CD14-positive monocyte (primary cell): ENCODE measurements around the gene DHRS7B. TPM values are rescaled to one million over a fixed set of nuclear protein-coding genes. Genes with fewer than 3 reads are reported as not detected.
A peak's percentile ranks its signal among the peaks of the same experiment; 100 is the strongest.

ENCODE experiments used
- DNase-seq, 3 donors: peaks; one replicate each; pipeline ENCODE4 v3.0.0-alpha.2; 2011 to 2022
- H2AFZ ChIP-seq: 2 replicates; pipeline ENCODE4 v1.6.0; 2012; ENCODE audit warnings: mild to moderate bottlenecking, low read depth, low read length, inconsistent platforms; ENCODE audit not compliant: insufficient read depth, poor library complexity, severe bottlenecking
- H3K27ac ChIP-seq, 2 donors: 1 replicate in 1 of 2; 2 replicates in 1 of 2; pipeline ENCODE4 v1.5.1; 2012 to 2013; ENCODE audit warnings: low read length in 2 of 2, control low read depth in 1 of 2, inconsistent platforms in 1 of 2, low read depth in 1 of 2, mild to moderate bottlenecking in 1 of 2
- H3K27me3 ChIP-seq, 2 donors: one replicate each; pipeline versions ENCODE4 v1.6.0 to v1.6.1; 2011 to 2013; ENCODE audit warnings: low read length in 2 of 2; ENCODE audit not compliant: control insufficient read depth in 2 of 2, insufficient read depth in 2 of 2
- H3K36me3 ChIP-seq, 2 donors: replicated peaks in 1 of 2; 1 replicate in 1 of 2; 2 replicates in 1 of 2; pipeline versions ENCODE4 v1.5.1 to v1.6.1; 2012 to 2013; ENCODE audit warnings: low read length in 2 of 2, control low read depth in 1 of 2, inconsistent platforms in 1 of 2, mild to moderate bottlenecking in 1 of 2; ENCODE audit not compliant: insufficient read depth in 2 of 2, control insufficient read depth in 1 of 2
- H3K4me1 ChIP-seq, 2 donors: 1 replicate in 1 of 2; 2 replicates in 1 of 2; pipeline versions ENCODE4 v1.5.1 to v1.6.1; 2012 to 2013; ENCODE audit warnings: low read length in 2 of 2, control low read depth in 1 of 2, inconsistent platforms in 1 of 2, mild to moderate bottlenecking in 1 of 2, moderate library complexity in 1 of 2; ENCODE audit not compliant: insufficient read depth in 2 of 2, control insufficient read depth in 1 of 2
- H3K4me2 ChIP-seq: replicated peaks from 2 replicates; pipeline ENCODE3; 2012; ENCODE audit warnings: low read length, moderate library complexity, mild to moderate bottlenecking; ENCODE audit not compliant: poor library complexity, severe bottlenecking; ENCODE audit errors: extremely low read depth
- H3K4me3 ChIP-seq, 3 experiments: fragments of 200-600 bp in 1 of 3; sonication (generic) in 1 of 3; replicated peaks in 1 of 3; 1 replicate in 2 of 3; 2 replicates in 1 of 3; pipeline ENCODE4 v1.5.1; 2011 to 2013; ENCODE audit warnings: low read length in 3 of 3, mild to moderate bottlenecking in 3 of 3, control low read depth in 2 of 3, low read depth in 2 of 3, inconsistent platforms in 1 of 3, moderate library complexity in 1 of 3
- H3K79me2 ChIP-seq: 2 replicates; pipeline ENCODE4 v1.6.0; 2012; ENCODE audit warnings: mild to moderate bottlenecking, control low read depth, inconsistent platforms, low read length, moderate library complexity; ENCODE audit not compliant: insufficient read depth
- H3K9ac ChIP-seq: 2 replicates; pipeline ENCODE4 v1.6.0; 2017; ENCODE audit warnings: low read length, mild to moderate bottlenecking; ENCODE audit not compliant: insufficient read depth, poor library complexity, severe bottlenecking
- H3K9me3 ChIP-seq, 2 donors: replicated peaks in 1 of 2; 1 replicate in 1 of 2; 2 replicates in 1 of 2; pipeline versions ENCODE4 v1.5.1 to v1.6.1; 2012 to 2013; ENCODE audit warnings: low read length in 2 of 2, control low read depth in 1 of 2; ENCODE audit not compliant: control insufficient read depth in 1 of 2, insufficient read depth in 1 of 2
- H4K20me1 ChIP-seq: 2 replicates; pipeline ENCODE4 v1.6.0; 2012; ENCODE audit warnings: mild to moderate bottlenecking, low read length, control low read depth, moderate library complexity; ENCODE audit not compliant: insufficient read depth
- H3K27ac Mint-ChIP-seq, 7 donors: one replicate each; pipeline ENCODE4 v1.8.0; 2020; ENCODE audit warnings: mild to moderate bottlenecking in 7 of 7, mixed read lengths in 7 of 7, moderate library complexity in 6 of 7, inconsistent platforms in 2 of 7
- H3K27me3 Mint-ChIP-seq, 3 donors: one replicate each; pipeline ENCODE4 v1.8.0; 2021 to 2022; ENCODE audit warnings: low read depth in 3 of 3, mild to moderate bottlenecking in 3 of 3, mixed read lengths in 3 of 3, moderate library complexity in 3 of 3, inconsistent platforms in 1 of 3
- H3K36me3 Mint-ChIP-seq, 2 donors: one replicate each; pipeline ENCODE4 v1.8.0; 2020; ENCODE audit warnings: mixed read lengths in 2 of 2, inconsistent platforms in 1 of 2, mild to moderate bottlenecking in 1 of 2
- H3K4me1 Mint-ChIP-seq: one replicate; pipeline ENCODE4 v1.8.0; 2020; ENCODE audit warnings: mild to moderate bottlenecking, mixed read lengths
- H3K4me3 Mint-ChIP-seq, 2 donors: one replicate each; pipeline ENCODE4 v1.8.0; 2020; ENCODE audit warnings: mild to moderate bottlenecking in 2 of 2, mixed read lengths in 2 of 2, moderate library complexity in 1 of 2
- H3K9me3 Mint-ChIP-seq, 7 donors: one replicate each; pipeline ENCODE4 v1.8.0; 2020 to 2022; ENCODE audit warnings: mixed read lengths in 7 of 7, mild to moderate bottlenecking in 6 of 7, moderate library complexity in 6 of 7, inconsistent platforms in 2 of 7
- WGBS: methylation state at CpG from one replicate; pipeline ENCODE4 v1.1.5; 2013; ENCODE audit warnings: missing lambda C conversion rate; ENCODE audit not compliant: insufficient coverage; 5-methylcytosine and 5-hydroxymethylcytosine counted together
- intact Hi-C, 2 donors: fragments of 100-400 bp; cut with micrococcal nuclease; formaldehyde crosslinking; loops; one replicate each; pipeline versions ENCODE4 v1.15.0 to v1.15.1; 2023
- polyA plus RNA-seq, 3 donors: library from polyadenylated mRNA; depleted of rRNA in 1 of 3; unstranded in 2 of 3; stranded (reverse) in 1 of 3; fragments of 300-500 nt in 2 of 3; fragments of >200 nt in 1 of 3; fragmentation: Illumina TruSeq in 2 of 3; gene quantifications; 1 replicate in 2 of 3; 2 replicates in 1 of 3; pipeline ENCODE4 v1.2.3, GENCODE V29; 2012 to 2021
- TF ChIP-seq, protein P1 (sequence below): fragments of 200-600 bp; IDR thresholded peaks from one replicate; pipeline ENCODE4 v1.8.0; 2022; ENCODE audit warnings: antibody characterized with exemption, mild to moderate bottlenecking

Gene DHRS7B
- polyA plus RNA-seq, 3 donors, result 23.2 to 37.8 (median 33.9) TPM

DNA sequence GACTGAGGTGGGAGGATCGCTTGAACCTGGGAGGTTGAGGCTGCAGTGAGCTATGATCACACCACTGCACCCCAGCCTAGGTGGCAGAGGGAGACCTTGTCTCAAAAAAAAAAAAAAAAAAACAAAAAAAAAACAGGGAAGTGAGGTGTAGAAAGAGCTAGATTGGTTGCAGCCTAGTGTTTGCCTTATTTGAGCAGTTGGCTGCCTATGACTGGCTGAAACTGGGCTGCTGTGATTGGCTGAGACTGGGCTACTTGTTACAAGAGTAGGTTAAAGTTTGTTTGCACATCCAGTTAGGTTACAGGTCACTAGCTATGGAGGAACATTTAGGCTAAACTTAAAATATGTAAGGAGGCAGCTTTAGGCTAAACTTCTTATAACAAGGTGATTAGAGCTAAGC is 5.7 kb downstream of the DHRS7B start:
- H3K4me3 Mint-ChIP-seq, result peak overlapping the region in 1 of 2 donors; percentile 60

DNA sequence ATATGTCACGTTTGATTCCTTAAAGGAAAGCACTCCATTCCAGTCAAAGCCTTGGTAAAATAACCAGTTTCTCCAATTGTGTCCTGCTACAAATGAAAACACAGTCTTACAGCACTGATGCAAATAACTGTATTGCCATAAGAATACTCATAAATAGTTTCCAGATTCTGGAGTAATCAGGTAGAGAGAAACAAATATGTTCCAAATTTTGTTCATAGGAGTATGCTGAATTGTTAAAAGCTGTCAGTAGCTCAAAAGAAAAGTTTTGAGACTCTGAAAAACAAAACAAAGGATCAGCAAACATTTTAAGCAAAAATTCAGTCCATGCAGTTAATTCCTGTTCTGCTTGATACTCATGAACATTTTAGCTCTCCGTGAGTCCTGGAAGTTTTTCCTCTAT is 7.8 kb downstream of the DHRS7B start:
- peaks cover 3 to 15% of the 10 kb centered on the region in 2 donors for H3K36me3 Mint-ChIP-seq
- H3K4me3 Mint-ChIP-seq, result no peak overlapping the region
- WGBS, result 100% methylated on average over 1 of the region's 2 CpGs
- Histone ChIP-seq H3K36me3 (peaks cover 0 to 8% of the 10 kb centered on the region in 2 donors), H4K20me1 (no peaks in the 10 kb centered on the region), H3K4me3 (no peak overlapping the region), H2AFZ (no peak overlapping the region), H3K27me3 (no peaks in the 10 kb centered on the region), H3K79me2 (peaks cover 98% of the 10 kb centered on the region), H3K9ac (no peak overlapping the region), H3K9me3 (peaks cover 9 to 20% of the 10 kb centered on the region in 2 donors), H3K4me2 (no peak overlapping the region), H3K27ac (no peak overlapping the region), H3K4me1 (peaks cover 27 to 45% of the 10 kb centered on the region in 2 donors)
- intact Hi-C loops, result no loop called here
- no peak for DNase-seq
- H3K4me1 Mint-ChIP-seq, result peaks cover 36% of the 10 kb centered on the region
- peaks cover 3 to 23% (median 16%) of the 10 kb centered on the region in 7 donors for H3K9me3 Mint-ChIP-seq
- H3K27me3 Mint-ChIP-seq, result peaks cover 0 to 1% (median 1%) of the 10 kb centered on the region in 3 donors
- no peak overlapping the region for H3K27ac Mint-ChIP-seq
- TF ChIP-seq, protein P1, sequence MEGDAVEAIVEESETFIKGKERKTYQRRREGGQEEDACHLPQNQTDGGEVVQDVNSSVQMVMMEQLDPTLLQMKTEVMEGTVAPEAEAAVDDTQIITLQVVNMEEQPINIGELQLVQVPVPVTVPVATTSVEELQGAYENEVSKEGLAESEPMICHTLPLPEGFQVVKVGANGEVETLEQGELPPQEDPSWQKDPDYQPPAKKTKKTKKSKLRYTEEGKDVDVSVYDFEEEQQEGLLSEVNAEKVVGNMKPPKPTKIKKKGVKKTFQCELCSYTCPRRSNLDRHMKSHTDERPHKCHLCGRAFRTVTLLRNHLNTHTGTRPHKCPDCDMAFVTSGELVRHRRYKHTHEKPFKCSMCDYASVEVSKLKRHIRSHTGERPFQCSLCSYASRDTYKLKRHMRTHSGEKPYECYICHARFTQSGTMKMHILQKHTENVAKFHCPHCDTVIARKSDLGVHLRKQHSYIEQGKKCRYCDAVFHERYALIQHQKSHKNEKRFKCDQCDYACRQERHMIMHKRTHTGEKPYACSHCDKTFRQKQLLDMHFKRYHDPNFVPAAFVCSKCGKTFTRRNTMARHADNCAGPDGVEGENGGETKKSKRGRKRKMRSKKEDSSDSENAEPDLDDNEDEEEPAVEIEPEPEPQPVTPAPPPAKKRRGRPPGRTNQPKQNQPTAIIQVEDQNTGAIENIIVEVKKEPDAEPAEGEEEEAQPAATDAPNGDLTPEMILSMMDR, result no peak

More for the DNA sequence above, 5.7 kb downstream of the DHRS7B start:
- Histone ChIP-seq H3K9ac (no peak overlapping the region), H3K4me2 (no peak overlapping the region), H3K27me3 (no peaks in the 10 kb centered on the region), H3K9me3 (peaks cover 9 to 11% of the 10 kb centered on the region in 2 donors), H3K36me3 (peaks cover 0 to 8% of the 10 kb centered on the region in 2 donors), H2AFZ (no peak overlapping the region), H3K79me2 (peaks cover 99% of the 10 kb centered on the region), H4K20me1 (no peaks in the 10 kb centered on the region), H3K4me3 (no peak overlapping the region), H3K27ac (peak overlapping the region in 1 of 2 donors; percentile 77), H3K4me1 (peaks cover 46 to 58% of the 10 kb centered on the region in 2 donors)
- 80% methylated on average over 1 of the region's 1 CpG for WGBS
- peaks cover 0 to 16% (median 10%) of the 10 kb centered on the region in 7 donors for H3K9me3 Mint-ChIP-seq
- peaks cover 3 to 8% of the 10 kb centered on the region in 2 donors for H3K36me3 Mint-ChIP-seq
- peak overlapping the region; percentile 55 to 84 (median 74) for H3K27ac Mint-ChIP-seq
- DNase-seq, result peak; percentile 57 to 69 (median 68)
- H3K4me1 Mint-ChIP-seq, result peaks cover 50% of the 10 kb centered on the region
- intact Hi-C loops, result no loop called here
- H3K27me3 Mint-ChIP-seq, result peaks cover 0 to 1% (median 0%) of the 10 kb centered on the region in 3 donors
- TF ChIP-seq, protein P1, result no peak
